Vagina (tissue), 2 donors: ENCODE measurements around the gene TMEM212. TPM values are rescaled to one million over a fixed set of nuclear protein-coding genes. Genes with fewer than 3 reads are reported as not detected.
A peak's percentile ranks its signal among the peaks of the same experiment; 100 is the strongest.

Experiments used
- DNase-seq, 2 donors: peaks; one replicate each; pipeline ENCODE4 v3.0.0-alpha.2; 2017; ENCODE audit errors: extremely low spot score in 2 of 2
- H3K27ac ChIP-seq: fragments of 200-600 bp; sonication (generic); one replicate; pipeline ENCODE4 v1.5.1; 2019
- H3K27me3 ChIP-seq: fragments of 200-600 bp; sonication (generic); one replicate; pipeline ENCODE4 v1.5.1; 2019
- H3K36me3 ChIP-seq, 2 donors: fragments of 200-600 bp; sonication (generic); one replicate each; pipeline ENCODE4 v1.5.1; 2017 to 2019
- H3K4me1 ChIP-seq: fragments of 200-600 bp; sonication (generic); one replicate; pipeline ENCODE4 v1.5.1; 2019
- H3K4me3 ChIP-seq, 2 donors: fragments of 200-600 bp; sonication (generic); 1 replicate in 1 of 2; 2 replicates in 1 of 2; pipeline ENCODE4 v1.5.1; 2016 to 2019
- H3K9me3 ChIP-seq: fragments of 200-600 bp; sonication (generic); one replicate; pipeline ENCODE4 v1.5.1; 2019
- POLR2A ChIP-seq, 2 donors: fragments of 450-650 bp; IDR thresholded peaks; one replicate each; pipeline ENCODE4 v1.6.1; 2017; ENCODE audit warnings: antibody characterized with exemption in 2 of 2, mild to moderate bottlenecking in 2 of 2, moderate library complexity in 2 of 2
- POLR2AphosphoS5 ChIP-seq, 2 donors: sonication (generic); formaldehyde crosslinking; IDR thresholded peaks; one replicate each; pipeline ENCODE4 v1.9.0; 2017; ENCODE audit warnings: antibody characterized with exemption in 2 of 2, mild to moderate bottlenecking in 2 of 2, low read depth in 1 of 2; ENCODE audit not compliant: insufficient read depth in 1 of 2
- intact Hi-C: fragments of 100-400 bp; cut with DNase I; formaldehyde crosslinking; loops from one replicate; pipeline ENCODE4 v1.15.1; 2023
- total RNA-seq: library from RNA; depleted of rRNA; stranded (reverse); fragments of >200 nt; gene quantifications from one replicate; pipeline ENCODE4 v1.2.3, GENCODE V29; 2016
- TF ChIP-seq, protein P1 (sequence below), 3 experiments: fragments of 450-650 bp in 2 of 3; fragments of 200-600 bp in 1 of 3; sonication (generic) in 1 of 3; IDR thresholded peaks; one replicate each; pipeline ENCODE4 v1.5.1; 2017 to 2019; ENCODE audit warnings: antibody characterized with exemption in 3 of 3, mild to moderate bottlenecking in 2 of 3, moderate library complexity in 2 of 3

Gene TMEM212
- total RNA-seq, 1 donor from 2014 or later = not detected

DNA sequence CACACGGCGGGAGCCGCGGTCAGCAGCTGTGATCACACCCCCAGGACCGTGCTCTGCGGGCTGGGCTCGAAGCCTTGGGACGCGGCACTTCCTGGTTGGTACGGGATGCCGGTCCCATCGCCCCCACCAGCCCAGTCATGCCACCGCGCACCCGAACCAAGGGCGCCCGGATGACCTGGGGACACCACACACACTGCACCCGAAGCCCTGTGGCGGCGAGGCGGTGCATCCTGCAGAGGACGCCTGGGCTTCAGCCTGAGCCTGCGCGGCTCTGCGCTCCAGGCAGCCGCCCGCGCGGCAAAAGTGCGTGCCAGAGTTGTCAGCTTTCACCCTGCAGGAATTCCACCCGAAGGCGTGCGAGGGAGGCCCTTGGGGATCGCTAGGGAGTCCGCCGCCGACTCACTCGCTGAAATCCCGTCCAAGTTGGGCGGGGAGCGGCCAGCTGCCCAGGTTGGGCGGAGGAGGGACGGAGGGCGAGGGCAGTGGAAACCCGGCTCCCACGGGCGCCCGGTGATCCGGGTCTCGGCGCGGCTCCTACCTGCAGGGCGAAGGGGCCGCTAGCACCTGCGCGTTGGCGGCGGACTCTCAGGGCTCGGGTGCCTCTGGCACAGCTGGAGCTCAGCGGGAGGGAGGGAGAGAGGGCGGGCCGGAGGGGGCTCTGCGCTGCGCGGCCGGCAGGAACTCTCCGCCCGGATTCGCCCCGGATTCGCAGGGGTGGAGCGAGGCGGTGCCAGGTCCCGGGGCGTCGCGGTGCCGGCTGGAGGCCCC is 33.1 kb upstream of the TMEM212 start, which contains the start of gene PLD1:
PLD1 (minus strand) TSS at position 623 of the 768 bp plus-strand sequence. CDS start 72,432 bp downstream, outside the sequence.
- Histone ChIP-seq H3K27me3 (no peaks in the 10 kb centered on the region), H3K9me3 (no peaks in the 10 kb centered on the region), H3K36me3 (no peaks in the 10 kb centered on the region), H3K4me1 (peaks cover 40% of the 10 kb centered on the region), H3K27ac (peak within 1 kb of the TSS; percentile 91), H3K4me3 (peak within 1 kb of the TSS; percentile 67 to 88)
- no peak for DNase-seq
- intact Hi-C loops = loop anchor here (5.0 to 10.0 kb wide), 2 partner anchors 38 to 65 kb away; no protein-coding TSS in a partner anchor
- no peak for TF ChIP-seq POLR2A (IDR thresholded peaks at IDR 0.05)
- TF ChIP-seq, protein P1, sequence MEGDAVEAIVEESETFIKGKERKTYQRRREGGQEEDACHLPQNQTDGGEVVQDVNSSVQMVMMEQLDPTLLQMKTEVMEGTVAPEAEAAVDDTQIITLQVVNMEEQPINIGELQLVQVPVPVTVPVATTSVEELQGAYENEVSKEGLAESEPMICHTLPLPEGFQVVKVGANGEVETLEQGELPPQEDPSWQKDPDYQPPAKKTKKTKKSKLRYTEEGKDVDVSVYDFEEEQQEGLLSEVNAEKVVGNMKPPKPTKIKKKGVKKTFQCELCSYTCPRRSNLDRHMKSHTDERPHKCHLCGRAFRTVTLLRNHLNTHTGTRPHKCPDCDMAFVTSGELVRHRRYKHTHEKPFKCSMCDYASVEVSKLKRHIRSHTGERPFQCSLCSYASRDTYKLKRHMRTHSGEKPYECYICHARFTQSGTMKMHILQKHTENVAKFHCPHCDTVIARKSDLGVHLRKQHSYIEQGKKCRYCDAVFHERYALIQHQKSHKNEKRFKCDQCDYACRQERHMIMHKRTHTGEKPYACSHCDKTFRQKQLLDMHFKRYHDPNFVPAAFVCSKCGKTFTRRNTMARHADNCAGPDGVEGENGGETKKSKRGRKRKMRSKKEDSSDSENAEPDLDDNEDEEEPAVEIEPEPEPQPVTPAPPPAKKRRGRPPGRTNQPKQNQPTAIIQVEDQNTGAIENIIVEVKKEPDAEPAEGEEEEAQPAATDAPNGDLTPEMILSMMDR (IDR thresholded peaks at IDR 0.05) = no peak
- peak in 1 of 2 donors; percentile 91 for TF ChIP-seq POLR2AphosphoS5 (IDR thresholded peaks at IDR 0.05; ENCODE audit: insufficient read depth in 1 of 2, low read depth in 1 of 2)

DNA sequence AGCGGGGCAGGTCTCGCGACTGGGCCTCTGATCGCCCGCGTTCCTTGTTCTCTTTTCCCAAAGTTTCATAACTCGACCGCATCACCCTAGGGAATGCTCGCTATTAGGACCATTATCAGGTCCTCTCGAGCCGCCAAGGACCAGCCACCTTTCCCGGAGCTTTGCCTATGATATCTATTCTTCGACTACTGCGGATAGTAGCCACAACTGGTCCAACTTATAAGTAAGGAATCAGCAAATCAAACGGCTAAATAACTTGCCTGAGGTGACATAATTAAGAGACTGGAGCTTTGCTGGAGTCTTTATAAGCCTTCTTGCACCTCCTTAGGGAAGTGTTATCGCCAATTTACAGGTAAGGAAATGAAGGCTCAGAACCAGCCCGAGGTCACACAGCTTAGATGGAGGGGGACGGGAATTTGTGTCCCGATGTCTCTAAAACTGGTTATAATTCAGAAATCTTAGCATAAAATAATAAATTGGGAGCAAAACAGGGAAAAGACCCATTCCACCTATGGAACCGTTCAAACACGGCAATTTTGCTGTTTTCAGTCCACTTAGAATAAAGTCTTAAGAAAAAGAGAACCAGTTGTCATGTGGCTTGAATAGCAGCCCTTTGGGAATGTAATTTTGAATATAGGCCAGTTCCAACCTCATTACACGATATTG is 32.4 kb upstream of the TMEM212 start:
- peaks cover 33% of the 10 kb centered on the region for H3K4me1 ChIP-seq
- peak overlapping the region; percentile 91 for H3K27ac ChIP-seq
- intact Hi-C loops = loop anchor here (10.0 kb wide), 1 partner anchor 64 kb away; no protein-coding TSS in a partner anchor
- H3K4me3 ChIP-seq = peak overlapping the region; percentile 67 to 88
- no peaks in the 10 kb centered on the region for H3K36me3 ChIP-seq
- H3K27me3 ChIP-seq = no peaks in the 10 kb centered on the region
- TF ChIP-seq POLR2AphosphoS5 (IDR thresholded peaks at IDR 0.05; ENCODE audit: insufficient read depth in 1 of 2, low read depth in 1 of 2) (no peak), POLR2A (IDR thresholded peaks at IDR 0.05) (peak in 1 of 2 donors; percentile 39)
- TF ChIP-seq, protein P1 (IDR thresholded peaks at IDR 0.05) = no peak
- H3K9me3 ChIP-seq = no peaks in the 10 kb centered on the region
- DNase-seq = no peak

DNA sequence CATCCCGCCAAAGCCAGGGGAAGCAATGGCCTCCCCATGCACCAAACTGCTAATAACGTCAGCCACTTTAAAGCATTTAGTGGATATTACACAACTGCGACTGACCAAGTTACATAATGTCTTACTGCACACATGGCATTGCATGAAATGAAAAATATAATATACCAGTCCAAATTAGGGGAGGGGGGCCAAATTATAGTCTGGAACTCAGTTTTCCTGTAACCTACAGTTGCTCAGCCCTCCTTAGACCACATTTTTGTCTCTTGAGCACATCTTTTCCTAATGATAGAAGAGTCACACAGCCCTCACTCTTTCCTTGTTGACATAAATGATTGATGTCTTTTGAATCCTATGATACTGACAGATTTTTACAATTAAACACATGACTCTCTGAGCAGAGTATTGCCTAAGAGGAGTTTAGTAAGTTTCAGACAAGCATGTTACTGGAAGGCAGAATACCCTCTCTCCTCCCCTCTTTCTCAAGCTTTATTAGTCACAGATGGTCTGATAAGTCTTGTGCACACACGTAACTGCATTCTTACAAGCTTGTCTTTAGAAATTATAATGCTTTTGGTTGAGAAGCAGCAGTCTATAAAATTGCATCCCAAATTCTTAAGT is 31.7 kb upstream of the TMEM212 start:
- Histone ChIP-seq H3K4me3 (peak overlapping the region in 1 of 2 donors; percentile 67), H3K9me3 (no peaks in the 10 kb centered on the region), H3K36me3 (no peaks in the 10 kb centered on the region), H3K4me1 (peaks cover 27% of the 10 kb centered on the region), H3K27ac (peak overlapping the region; percentile 91), H3K27me3 (no peaks in the 10 kb centered on the region)
- intact Hi-C loops = loop anchor here (10.0 kb wide), 1 partner anchor 63 kb away; no protein-coding TSS in a partner anchor
- no peak for DNase-seq
- TF ChIP-seq, protein P1 (IDR thresholded peaks at IDR 0.05) = no peak
- TF ChIP-seq POLR2A (IDR thresholded peaks at IDR 0.05) (no peak), POLR2AphosphoS5 (IDR thresholded peaks at IDR 0.05; ENCODE audit: insufficient read depth in 1 of 2, low read depth in 1 of 2) (peak; percentile 60 to 79)

- intact Hi-C loops = loop anchor here (10.0 kb wide), 1 partner anchor 63 kb away; no protein-coding TSS in a partner anchor
- no peak for DNase-seq
- TF ChIP-seq POLR2A (IDR thresholded peaks at IDR 0.05) (no peak), POLR2AphosphoS5 (IDR thresholded peaks at IDR 0.05; ENCODE audit: insufficient read depth in 1 of 2, low read depth in 1 of 2) (peak in 1 of 2 donors; percentile 52)
- TF ChIP-seq, protein P1 (IDR thresholded peaks at IDR 0.05) = no peak
- H3K27me3 ChIP-seq = no peaks in the 10 kb centered on the region
- peak overlapping the region; percentile 91 for H3K27ac ChIP-seq
- H3K36me3 ChIP-seq = no peaks in the 10 kb centered on the region
- H3K4me1 ChIP-seq = peaks cover 22% of the 10 kb centered on the region
- H3K4me3 ChIP-seq = no peak overlapping the region
- no peaks in the 10 kb centered on the region for H3K9me3 ChIP-seq
Measured at GRCh38 chr3:171811913-171812335, 31.2 kb upstream of the TMEM212 start.
